Uterus (tissue), 2 donors: ENCODE data around the gene BCAS3.

ENCODE experiments used
- CTCF ChIP-seq, 4 experiments: fragments of 200-600 bp in 2 of 4; fragments of 450-650 bp in 2 of 4; sonication (generic) in 2 of 4; IDR thresholded peaks; one replicate each; pipeline ENCODE4 v1.5.1; 2016 to 2019; ENCODE audit warnings: antibody characterized with exemption in 4 of 4, mild to moderate bottlenecking in 2 of 4, moderate library complexity in 1 of 4
- POLR2A ChIP-seq, 2 donors: fragments of 450-650 bp; IDR thresholded peaks; one replicate each; pipeline ENCODE4 v1.6.1; 2016; ENCODE audit warnings: antibody characterized with exemption in 2 of 2, mild to moderate bottlenecking in 1 of 2, moderate library complexity in 1 of 2

GRCh38 chr17:61247439-61247838 is 569.8 kb downstream of the BCAS3 start:
- TF ChIP-seq CTCF (IDR thresholded peaks at IDR 0.05) = no peak
- TF ChIP-seq POLR2A (IDR thresholded peaks at IDR 0.05) = no peak
